HepG2 (cell line): ENCODE results near the gene SEMA6B. TPM values are rescaled to one million over a fixed set of nuclear protein-coding genes. Genes with fewer than 3 reads are reported as not detected.

Source experiments
- ATAC-seq: fragments of 200-7000 bp; cut with Tn5 transposase; 3 replicates; pipeline ENCODE4 v1.9.1; 2020; ENCODE audit warnings: mild to moderate bottlenecking, moderate library complexity
- BruUV-seq: library from RNA; stranded (reverse); fragments of 400-500 nt; replicated peaks from 2 replicates; lab custom pipeline; 2021; lab: Mats Ljungman, UMichigan
- CTCF ChIA-PET: fragments of 300-600 bp; formaldehyde crosslinking; extraction: SDS; loops from one replicate; lab custom pipeline; 2021; ENCODE audit warnings: low total read pairs, inconsistent platforms, low intra/inter-chr PET ratio; lab: Yijun Ruan, JAX
- POLR2A ChIA-PET: fragments of 350-600 bp; sonication (Branson Sonifier 250); formaldehyde crosslinking; loops from one replicate; lab custom pipeline; 2020; ENCODE audit warnings: antibody characterized with exemption, inconsistent platforms; lab: Yijun Ruan, JAX
- DNase-seq: peaks from one replicate; pipeline ENCODE4 v3.0.0-alpha.2; 2015; ENCODE audit warnings: low spot score
- FAIRE-seq: peaks from 3 replicates; lab custom pipeline; 2011; peaks lifted over from hg19 to GRCh38; lab: Jason Lieb, UNC
- H2AFZ ChIP-seq: one replicate; pipeline ENCODE4 v1.6.1; 2011; ENCODE audit warnings: low read length, inconsistent platforms
- H3K27ac ChIP-seq: fragments of 300-600 bp; 3 replicates; pipeline ENCODE4 v1.8.0; 2011; ENCODE audit warnings: mixed run types, mild to moderate bottlenecking, mixed read lengths, low read length, inconsistent platforms; ENCODE audit not compliant: insufficient read depth; ENCODE audit errors: extremely low read length
- H3K27me3 ChIP-seq, 2 experiments: fragments of 200-600 bp in 1 of 2; 2 replicates in 1 of 2; 3 replicates in 1 of 2; pipeline versions ENCODE4 v1.6.0 to v1.8.0; 2011; ENCODE audit warnings: low read length in 2 of 2, mild to moderate bottlenecking in 2 of 2, moderate library complexity in 2 of 2, inconsistent platforms in 1 of 2; ENCODE audit not compliant: insufficient read depth in 2 of 2, control insufficient read depth in 1 of 2
- H3K36me3 ChIP-seq, 2 experiments: fragments of 200-600 bp in 1 of 2; replicated peaks in 1 of 2; 2 replicates in 1 of 2; 3 replicates in 1 of 2; pipeline versions ENCODE4 v1.5.1 to v1.8.0; 2011; ENCODE audit warnings: low read length in 2 of 2, inconsistent platforms in 1 of 2; ENCODE audit not compliant: insufficient read depth in 2 of 2, control insufficient read depth in 1 of 2
- H3K4me1 ChIP-seq: 2 replicates; pipeline ENCODE4 v1.5.1; 2012; ENCODE audit warnings: low read length, inconsistent platforms; ENCODE audit not compliant: insufficient read depth
- H3K4me2 ChIP-seq: 2 replicates; pipeline ENCODE4 v1.6.0; 2011; ENCODE audit warnings: low read depth, low read length, inconsistent platforms
- H3K4me3 ChIP-seq, 3 experiments: fragments of 200-600 bp in 1 of 3; sonication (generic), shearing (Covaris generic) in 1 of 3; replicated peaks in 1 of 3; 2 replicates each; pipeline ENCODE4 v1.5.1; 2011 to 2016; ENCODE audit warnings: low read length in 3 of 3, inconsistent platforms in 2 of 3, low read depth in 2 of 3, mild to moderate bottlenecking in 2 of 3, control low read depth in 1 of 3, mixed read lengths in 1 of 3; ENCODE audit not compliant: insufficient read depth in 1 of 3
- H3K79me2 ChIP-seq: one replicate; pipeline ENCODE4 v1.6.1; 2011; ENCODE audit warnings: low read length, inconsistent platforms; ENCODE audit not compliant: insufficient read depth
- H3K9ac ChIP-seq: 2 replicates; pipeline ENCODE4 v1.6.0; 2011; ENCODE audit warnings: mild to moderate bottlenecking, low read depth, low read length, inconsistent platforms; ENCODE audit not compliant: insufficient read depth
- H3K9me3 ChIP-seq: 2 replicates; pipeline ENCODE4 v1.5.1; 2012; ENCODE audit warnings: mild to moderate bottlenecking, low read length
- H4K20me1 ChIP-seq: 2 replicates; pipeline ENCODE4 v1.6.0; 2011; ENCODE audit warnings: inconsistent platforms, mild to moderate bottlenecking, low read length, moderate library complexity; ENCODE audit not compliant: insufficient read depth
- CCAR2 ChIP-seq: fragments of 200-400 bp; formaldehyde crosslinking; optimal IDR thresholded peaks from 2 replicates; pipeline ENCODE3; 2018; ENCODE audit warnings: low read depth, mild to moderate bottlenecking, low read length, moderate library complexity
- CEBPB ChIP-seq: IDR thresholded peaks from 2 replicates; pipeline ENCODE4 v1.6.1; 2011; ENCODE audit warnings: low read depth, low read length, improper control_type of control experiment, borderline replicate concordance
- CSRNP2 ChIP-seq: sonication (generic); formaldehyde crosslinking; conservative IDR thresholded peaks from 2 replicates; pipeline ENCODE4 v1.8.0; 2022; ENCODE audit warnings: low read depth, missing genetic modification reagents
- GRHL1 ChIP-seq: sonication (generic); formaldehyde crosslinking; conservative IDR thresholded peaks from 2 replicates; pipeline ENCODE4 v1.8.0; 2022; ENCODE audit warnings: missing genetic modification reagents
- MATR3 ChIP-seq: sonication (generic); formaldehyde crosslinking; IDR thresholded peaks from 2 replicates; pipeline ENCODE4 v1.4.0; 2020; ENCODE audit warnings: missing genetic modification reagents
- NKX3-1 ChIP-seq: sonication (generic); formaldehyde crosslinking; IDR thresholded peaks from 2 replicates; pipeline ENCODE4 v1.5.0; 2020; ENCODE audit warnings: missing genetic modification reagents
- PAF1 ChIP-seq: IDR thresholded peaks from 2 replicates; pipeline ENCODE4 v1.6.1; 2016; ENCODE audit warnings: missing genetic modification reagents, missing compliant biosample characterization
- RORA ChIP-seq: sonication (generic); formaldehyde crosslinking; IDR thresholded peaks from 2 replicates; pipeline ENCODE4 v1.5.0; 2020; ENCODE audit warnings: mild to moderate bottlenecking, missing genetic modification reagents, moderate library complexity
- SALL2 ChIP-seq: sonication (generic); formaldehyde crosslinking; IDR thresholded peaks from 2 replicates; pipeline ENCODE4 v1.8.1; 2023; ENCODE audit warnings: mild to moderate bottlenecking, missing genetic modification reagents, inconsistent platforms
- SAP130 ChIP-seq: IDR thresholded peaks from 2 replicates; pipeline ENCODE4 v1.6.1; 2016; ENCODE audit warnings: low read depth
- TGIF2 ChIP-seq: IDR thresholded peaks from 2 replicates; pipeline ENCODE4 v1.6.1; 2016; ENCODE audit warnings: control low read depth, missing compliant biosample characterization
- ZBTB34 ChIP-seq: sonication (generic); formaldehyde crosslinking; IDR thresholded peaks from 2 replicates; pipeline ENCODE4 v1.8.0; 2022; ENCODE audit warnings: mild to moderate bottlenecking, missing genetic modification reagents
- ZNF230 ChIP-seq: sonication (generic); formaldehyde crosslinking; IDR thresholded peaks from 2 replicates; pipeline ENCODE4 v1.4.0; 2020; ENCODE audit warnings: mild to moderate bottlenecking, missing genetic modification reagents
- ZNF605 ChIP-seq: sonication (generic); formaldehyde crosslinking; IDR thresholded peaks from 2 replicates; pipeline ENCODE4 v1.8.0; 2022; ENCODE audit warnings: mild to moderate bottlenecking, missing genetic modification reagents
- ZXDC ChIP-seq: sonication (generic); formaldehyde crosslinking; IDR thresholded peaks from 2 replicates; pipeline ENCODE4 v1.5.0; 2020; ENCODE audit warnings: mild to moderate bottlenecking, missing genetic modification reagents
- WGBS: methylation state at CpG from one replicate; pipeline ENCODE4 v1.1.6; 2017; ENCODE audit warnings: low lambda C conversion rate; 5-methylcytosine and 5-hydroxymethylcytosine counted together
- in situ Hi-C: cut with HindIII; loops from 2 replicates; pipeline ENCODE4 v1.10.0; 2017; ENCODE audit warnings: low pct_unique_long_range_greater_than_20kb; ENCODE audit not compliant: extremely low pct_ligation_motif_present
- intact Hi-C: fragments of 100-400 bp; cut with micrococcal nuclease; formaldehyde crosslinking; loops from one replicate; pipeline ENCODE4 v1.10.0; 2022; ENCODE audit not compliant: unreplicated experiment
- polyA plus RNA-seq, 8 experiments: library from polyadenylated mRNA; depleted of rRNA in 3 of 8; stranded (reverse) in 7 of 8; unstranded in 1 of 8; fragments of >200 nt; fragmentation: Illumina TruSeq in 4 of 8; extraction: Trizol in 4 of 8; gene quantifications; 2 replicates each; pipeline versions ENCODE4 v1.2.1 to v1.2.3, GENCODE V29; 2011 to 2016; ENCODE audit warnings: low read depth in 4 of 8, missing spikeins in 1 of 8, mixed read lengths in 1 of 8; ENCODE audit not compliant: insufficient read depth in 1 of 8
- total RNA-seq, 5 experiments: library from RNA; depleted of rRNA; stranded (reverse); fragments of >200 nt; fragmentation: Illumina TruSeq; extraction: Trizol; gene quantifications; 2 replicates each; pipeline ENCODE4 v1.2.3, GENCODE V29; 2016; ENCODE audit warnings: low read depth in 1 of 5

SEMA6B gene
- total and polyA plus RNA-seq, 2 of the 13 experiments (the other 11 are each of a cell fraction or from before 2014, with no cell fraction given): 45.5 to 67.1 TPM

- no peak for TF ChIP-seq ZXDC (CRISPR knock-in tag)
- TF ChIP-seq, all 625 proteins: peak for 74
Measured at GRCh38 chr19:4589579-4590410, 30.3 kb upstream of the SEMA6B start (continued).

GRCh38 chr19:4588291-4588761 lies 28.8 kb upstream of the SEMA6B start:
- 4% methylated on average over 9 of the region's 9 CpGs for WGBS
- ATAC-seq (no peak), FAIRE-seq (peak; percentile 53), DNase-seq (no peak)
- Histone ChIP-seq H4K20me1 (no peaks in the 10 kb centered on the region), H3K27me3 (peaks cover 1 to 7% of the 10 kb centered on the region in 2 experiments; a peak in 2 of 5 replicates), H3K9ac (peak overlapping the region; percentile 3; the same call in 1 of the 2 replicates), H3K36me3 (no peaks in the 10 kb centered on the region), H3K9me3 (no peaks in the 10 kb centered on the region), H3K79me2 (no peaks in the 10 kb centered on the region), H2AFZ (peak overlapping the region; percentile 81), H3K27ac (no peak overlapping the region), H3K4me2 (peak overlapping the region; percentile 98), H3K4me3 (peak overlapping the region; percentile 36 to 60 (median 38)), H3K4me1 (peaks cover 71% of the 10 kb centered on the region)
- no TSS peak for BruUV-seq
- ChIA-PET CTCF (no interaction called here), POLR2A (no interaction called here)
- intact Hi-C loops (loop anchor here (2.0 to 5.0 kb wide), 2 partner anchors 34 to 48 kb away; no protein-coding TSS in a partner anchor), in situ Hi-C loops (no loop called here)
- TF ChIP-seq TGIF2 (CRISPR knock-in tag): no peak
- peak; percentile 28 for TF ChIP-seq SAP130
- TF ChIP-seq ZNF230 (CRISPR knock-in tag): no peak
- peak; percentile 70; the same call in 1 of the 2 replicates for TF ChIP-seq CEBPB
- TF ChIP-seq MATR3 (CRISPR knock-in tag): no peak
- no peak for TF ChIP-seq SALL2 (CRISPR knock-in tag)
- TF ChIP-seq PAF1 (CRISPR knock-in tag): no peak
- no peak for TF ChIP-seq NKX3-1 (CRISPR knock-in tag)
- TF ChIP-seq CSRNP2 (CRISPR knock-in tag): no peak
- TF ChIP-seq RORA (CRISPR knock-in tag): no peak
- TF ChIP-seq ZBTB34 (CRISPR knock-in tag): no peak
- no peak for TF ChIP-seq CCAR2
- TF ChIP-seq GRHL1 (CRISPR knock-in tag): no peak
- TF ChIP-seq ZNF605 (CRISPR knock-in tag): no peak
